ENCODE measurements around the gene PRPH2.
A peak's percentile ranks its signal among the peaks of the same experiment; 100 is the strongest.
"Not testable (repeated sequence)": the region's sequence is repeated elsewhere in the genome, so short reads cannot be mapped to it uniquely, and the experiment has no call there.

Gene PRPH2

DNA sequence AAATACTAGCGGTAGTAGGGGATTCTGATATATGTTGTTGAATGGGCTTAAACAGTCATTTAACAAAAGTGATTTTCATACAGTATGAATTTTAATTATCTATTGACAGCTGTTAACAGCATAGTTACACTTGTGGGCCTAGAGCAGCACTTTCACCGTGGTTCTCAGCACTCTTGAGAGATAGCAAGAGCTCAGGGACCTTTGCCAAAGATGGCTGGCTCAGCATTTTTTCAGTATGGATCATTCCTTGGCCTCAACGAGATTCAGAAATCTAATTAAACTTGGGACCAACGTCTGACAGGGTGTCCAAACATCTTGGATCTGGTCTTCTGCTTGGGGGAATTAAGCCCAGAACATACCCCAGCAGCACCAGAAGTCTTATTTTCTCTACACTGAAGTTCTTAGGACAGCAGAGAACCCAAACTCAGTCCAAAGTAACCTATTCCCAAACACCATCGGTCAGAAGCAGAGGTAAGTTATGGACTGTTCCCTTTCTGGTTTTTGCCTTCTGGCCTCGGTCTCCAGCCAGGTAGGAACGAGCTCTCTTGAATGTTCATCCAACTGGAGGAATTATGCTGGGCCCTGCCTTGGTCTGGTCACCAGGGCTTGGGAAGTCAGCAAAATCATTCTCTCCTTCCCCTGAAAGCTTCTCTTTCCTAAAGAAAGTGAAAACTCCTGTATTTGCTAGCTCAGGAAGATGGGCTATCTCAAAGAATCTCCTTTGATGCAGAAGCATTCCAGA is 25.7 kb downstream of the PRPH2 start:
- DNase-seq: no peak

DNA sequence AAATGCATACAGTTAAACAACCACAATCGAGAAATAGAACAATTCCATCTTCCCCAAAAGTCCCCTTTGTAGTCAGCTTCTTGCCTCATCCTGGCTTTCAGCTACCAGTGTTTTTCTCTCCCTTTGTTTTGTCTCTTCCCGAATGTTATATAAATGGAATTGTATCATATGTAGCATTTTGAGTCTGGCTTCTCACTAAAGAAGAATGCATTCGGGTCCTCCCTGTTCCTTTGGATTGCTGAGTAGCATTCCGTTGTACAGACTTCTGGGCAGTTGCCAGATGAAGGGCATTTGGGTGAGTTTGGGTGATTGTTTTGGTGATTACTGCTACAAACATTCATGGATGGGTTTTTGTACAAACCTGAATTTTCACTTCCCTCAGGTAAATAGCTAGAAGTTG is 27.8 kb downstream of the PRPH2 start:
- no peak for DNase-seq

DNA sequence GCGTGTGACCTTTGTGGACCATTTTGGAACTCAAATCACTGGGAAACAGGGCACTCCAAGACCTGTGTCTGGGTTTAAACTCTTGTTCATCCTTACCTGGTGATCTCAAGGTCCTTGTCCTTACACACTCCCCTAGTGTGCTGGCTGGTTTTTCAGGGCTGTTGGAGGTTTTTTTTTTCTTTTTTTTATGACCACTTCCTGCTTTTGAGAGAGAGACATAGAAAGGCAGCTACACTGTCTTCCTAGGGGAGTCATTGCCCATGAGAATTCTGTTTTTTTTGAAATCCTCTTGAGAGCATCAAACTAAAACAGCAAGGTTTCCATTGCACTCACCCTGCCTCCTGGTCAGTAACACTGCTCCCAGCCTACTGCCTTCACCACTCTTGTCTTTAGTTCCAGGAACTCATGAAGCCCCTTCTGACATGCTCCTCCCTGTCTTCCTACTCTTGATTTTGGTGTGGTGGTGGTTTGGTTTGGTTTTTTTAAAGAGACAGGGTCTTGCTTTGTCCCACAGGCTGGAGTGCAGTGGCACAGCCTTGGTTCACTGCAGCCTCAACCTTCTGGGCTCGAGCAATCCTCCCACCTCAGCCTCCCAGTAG is 28.6 kb downstream of the PRPH2 start:
- DNase-seq: no peak

DNA sequence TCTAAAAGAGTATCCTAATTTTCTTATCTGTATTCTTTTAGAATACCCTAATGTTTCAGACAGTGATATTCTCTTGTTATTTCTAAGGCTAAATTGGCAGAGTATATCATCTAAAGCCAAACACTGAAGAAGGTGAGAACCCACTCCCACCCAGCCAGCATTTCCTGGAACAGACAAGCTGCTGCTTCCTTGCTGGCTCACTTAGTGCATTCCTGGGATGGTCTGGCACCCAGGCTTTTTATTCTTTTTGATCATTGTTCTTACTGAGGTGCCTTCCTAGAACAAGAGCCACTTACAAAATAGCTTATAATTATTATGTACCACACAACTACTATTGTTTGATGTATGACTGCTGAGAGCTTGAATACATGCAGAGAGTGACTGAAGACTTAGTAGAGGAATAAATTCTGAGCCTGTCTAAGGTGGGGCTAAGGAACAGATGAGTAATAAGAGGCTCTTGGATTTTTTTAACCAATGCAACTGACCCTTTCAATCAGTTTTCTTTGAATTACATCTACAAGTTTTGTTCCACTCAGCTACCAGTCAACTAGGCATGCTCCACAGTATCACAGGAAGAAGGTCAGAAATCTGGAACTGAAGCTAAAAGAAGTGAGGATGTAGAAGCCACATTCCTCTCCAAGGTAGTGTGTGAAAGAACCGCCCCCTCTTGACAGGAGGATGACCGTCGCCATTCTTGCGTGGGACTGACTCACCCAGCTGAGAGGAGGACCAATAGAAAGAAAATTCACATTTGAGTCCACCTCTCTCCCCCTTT is 30.1 kb downstream of the PRPH2 start:
- no peak for DNase-seq

DNA sequence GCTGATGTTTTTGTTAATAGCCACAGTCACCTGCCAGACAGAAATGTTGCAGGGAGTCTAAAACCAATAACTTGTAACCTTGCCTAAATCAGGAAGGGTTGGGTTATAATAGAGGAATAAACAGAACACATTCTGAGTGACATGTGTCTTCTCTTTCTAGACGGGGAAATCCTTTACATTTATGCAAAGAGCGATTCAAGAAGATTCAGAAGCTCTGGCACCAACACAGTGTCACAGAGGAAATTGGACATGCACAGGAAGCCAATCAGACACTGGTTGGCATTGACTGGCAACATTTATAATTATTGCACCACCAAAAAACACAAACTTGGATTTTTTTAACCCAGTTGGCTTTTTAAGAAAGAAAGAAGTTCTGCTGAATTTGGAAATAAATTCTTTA is 31.5 kb downstream of the PRPH2 start:
- no peak for DNase-seq

DNA sequence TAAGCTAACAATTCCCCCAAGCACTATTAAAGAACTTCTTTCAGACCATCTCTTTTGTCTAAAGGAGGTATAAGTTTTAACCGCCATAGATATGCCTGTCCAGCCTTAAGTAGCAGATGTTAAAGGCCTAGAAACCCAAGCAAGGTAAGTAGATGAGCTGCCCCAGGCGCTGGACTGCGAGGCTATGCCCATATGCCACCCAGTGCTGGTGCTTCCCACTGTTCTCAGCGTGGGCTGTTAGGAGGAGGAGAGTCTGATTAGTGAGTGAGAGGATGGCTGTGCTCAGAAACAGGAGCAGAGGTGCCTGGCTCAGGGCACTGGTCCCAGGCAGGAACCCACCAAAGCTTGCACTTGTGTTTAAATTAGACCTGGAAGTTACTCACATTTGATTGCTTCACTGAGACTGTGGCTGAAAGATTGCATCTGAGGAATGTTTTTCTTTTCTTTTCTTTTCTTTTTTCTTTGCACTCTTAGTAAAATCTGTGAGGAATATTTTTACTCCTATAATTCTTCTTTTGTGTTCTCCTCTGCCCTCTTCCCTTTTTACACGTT is 32.2 kb downstream of the PRPH2 start:
- DNase-seq: no peak

DNA sequence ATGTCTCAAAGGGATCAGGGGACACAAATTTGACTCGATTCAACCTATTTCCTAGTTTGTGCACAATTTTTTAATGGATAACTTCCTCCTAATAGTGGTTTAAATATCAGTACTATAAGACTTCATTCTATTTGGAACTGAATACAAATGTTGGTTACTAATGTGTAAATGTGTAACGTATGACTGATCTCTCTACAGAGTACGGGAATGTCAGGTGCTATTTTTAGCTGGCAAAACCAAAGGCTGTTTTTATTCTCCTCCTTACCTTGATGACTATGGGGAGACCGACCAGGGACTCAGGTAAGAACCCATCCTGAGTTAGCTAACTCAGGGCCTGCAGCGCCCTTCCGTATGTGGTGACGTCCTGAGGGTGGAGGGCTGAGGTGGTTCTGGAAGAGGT is 33.0 kb downstream of the PRPH2 start:
- DNase-seq: no peak

DNA sequence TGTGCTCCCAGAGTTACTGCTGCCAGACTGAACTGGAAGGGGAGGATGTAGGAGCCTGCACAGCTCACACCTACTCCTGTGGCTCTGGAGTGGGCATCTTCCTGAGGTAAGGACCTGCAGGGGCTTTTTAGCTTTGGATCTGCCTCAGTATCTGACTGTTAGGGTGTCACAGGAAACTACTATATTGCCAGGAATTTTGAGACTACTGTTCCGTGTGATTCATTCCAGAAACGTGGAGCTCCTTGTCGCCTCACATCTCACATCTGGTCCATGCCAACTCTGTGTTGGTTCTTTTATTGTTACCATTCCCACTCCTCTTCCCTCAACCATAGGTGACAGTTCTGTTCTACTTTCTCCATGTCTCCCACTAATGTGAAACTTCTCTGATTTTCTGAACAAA is 34.1 kb downstream of the PRPH2 start:
- no peak for DNase-seq

DNA sequence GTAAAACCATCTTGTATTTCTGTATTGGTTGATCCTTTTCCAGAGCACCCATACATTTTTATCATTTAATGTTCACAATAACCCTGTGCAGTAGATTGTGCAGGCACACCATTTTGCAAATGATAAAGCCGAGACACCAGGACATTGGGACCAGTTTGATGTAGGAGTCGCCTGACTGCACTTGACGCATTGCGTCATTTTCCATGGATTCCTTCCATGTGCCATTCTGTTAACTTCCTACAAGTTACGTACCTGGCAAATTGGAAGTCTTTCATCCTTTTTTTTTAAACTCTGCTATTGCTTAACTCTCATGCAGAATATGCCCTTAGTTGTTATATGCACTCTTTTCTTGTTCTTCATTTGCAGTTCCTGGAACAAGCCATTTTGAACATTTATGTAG is 43.0 kb downstream of the PRPH2 start:
- DNase-seq: no peak

DNA sequence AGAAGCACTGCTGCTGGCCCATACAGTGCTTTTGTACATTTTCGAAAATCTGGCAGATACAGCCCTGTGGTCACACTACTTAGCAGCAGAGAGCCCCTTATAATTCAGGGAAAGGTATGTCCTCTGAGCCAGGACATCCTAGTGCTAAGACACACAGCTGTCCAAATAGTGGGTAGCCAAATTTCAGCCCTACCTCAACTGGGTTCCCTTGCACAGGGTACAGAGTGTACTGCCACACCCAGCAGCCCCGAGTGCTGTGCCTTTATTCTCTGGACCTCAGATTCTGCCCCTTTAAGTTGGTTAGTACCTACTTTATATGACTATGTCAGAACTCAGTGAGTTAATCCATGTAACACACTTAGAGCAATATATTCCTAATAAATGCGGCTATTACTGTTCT is 47.6 kb downstream of the PRPH2 start:
- no peak for DNase-seq

DNA sequence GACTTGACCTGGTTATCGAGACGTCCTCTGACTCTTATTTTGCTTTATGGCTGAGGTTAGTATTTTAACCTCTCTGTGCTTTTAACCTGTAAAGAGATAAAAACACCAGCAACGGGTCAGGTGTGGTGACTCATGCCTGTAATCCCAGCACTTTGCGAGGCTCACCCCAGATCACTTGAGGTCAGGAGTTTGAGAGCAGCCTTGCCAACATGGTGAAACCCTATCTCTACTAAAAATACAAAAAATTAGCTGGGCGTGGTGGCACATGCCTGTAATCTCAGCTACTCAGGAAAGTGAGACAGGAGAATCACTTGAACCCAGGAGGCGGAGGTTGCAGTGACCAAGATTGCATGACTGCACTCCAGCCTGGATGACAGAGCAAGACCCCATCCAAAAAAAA is 48.0 kb downstream of the PRPH2 start:
- not testable (repeated sequence) for DNase-seq

DNA sequence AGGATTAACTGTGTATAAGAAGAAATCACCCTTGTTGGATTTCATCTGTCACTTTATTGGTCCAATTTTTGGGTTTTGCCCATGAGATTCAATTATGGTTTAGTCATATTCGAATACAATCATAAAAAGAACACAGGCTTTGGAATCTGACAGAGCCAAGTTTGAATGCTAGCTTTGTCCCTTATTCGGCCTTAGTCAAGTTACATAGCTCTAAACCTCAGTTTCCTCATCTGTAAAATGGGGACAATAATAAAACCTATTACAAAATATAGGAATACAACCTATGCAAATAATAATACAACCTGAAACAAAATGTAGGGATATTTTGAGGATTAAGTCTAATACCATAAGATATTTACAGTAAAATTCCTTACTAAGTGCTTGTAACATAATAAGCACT is 57.7 kb downstream of the PRPH2 start:
- DNase-seq: no peak

DNA sequence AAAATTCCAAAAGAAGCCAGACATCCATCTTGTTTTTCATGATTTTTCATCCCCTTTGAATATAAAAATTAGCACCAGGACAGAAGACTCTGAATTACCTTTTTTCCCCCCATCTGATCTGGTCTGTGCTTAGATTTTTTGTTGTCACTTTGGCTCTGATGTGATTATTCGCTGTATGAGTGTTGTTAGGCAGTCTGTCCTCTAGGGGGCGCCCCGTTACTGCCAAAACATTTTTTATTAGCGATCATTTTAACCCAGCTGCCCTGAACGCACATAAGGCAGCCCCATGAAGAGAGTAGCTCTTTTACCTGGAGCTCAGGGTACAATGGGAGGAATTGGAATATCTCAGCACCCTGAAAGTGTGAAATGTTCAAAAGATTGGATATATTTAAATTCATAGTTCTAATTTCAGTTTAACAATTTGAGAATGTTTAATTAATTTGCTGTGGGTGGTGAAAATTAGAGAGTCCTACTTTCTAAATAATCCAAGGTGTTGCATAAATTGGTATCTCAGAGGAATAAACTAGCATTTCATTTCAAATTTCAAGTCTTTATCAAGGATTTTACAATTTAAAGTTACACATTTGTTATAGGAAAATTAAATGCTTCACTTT is 60.8 kb downstream of the PRPH2 start:
- DNase-seq: peak; percentile 84

DNA sequence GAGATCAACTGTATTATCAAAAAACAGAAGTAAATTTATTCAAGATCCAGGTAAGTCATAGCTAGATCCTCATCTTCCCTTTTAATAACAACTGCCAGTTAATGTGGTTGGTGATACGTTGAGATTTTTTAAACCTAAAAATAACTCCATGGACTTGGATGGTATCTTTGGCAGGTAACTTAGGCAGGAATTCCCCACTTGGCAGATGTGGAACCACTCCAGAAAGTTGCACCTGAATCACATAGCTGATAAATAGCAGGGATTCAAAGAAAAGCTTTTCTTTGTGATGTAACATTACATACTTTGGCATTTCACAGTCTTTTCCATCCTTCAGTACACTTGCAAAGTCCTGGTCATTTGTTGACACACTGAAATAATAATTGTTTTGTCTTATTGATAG is 62.6 kb downstream of the PRPH2 start:
- no peak for DNase-seq

DNA sequence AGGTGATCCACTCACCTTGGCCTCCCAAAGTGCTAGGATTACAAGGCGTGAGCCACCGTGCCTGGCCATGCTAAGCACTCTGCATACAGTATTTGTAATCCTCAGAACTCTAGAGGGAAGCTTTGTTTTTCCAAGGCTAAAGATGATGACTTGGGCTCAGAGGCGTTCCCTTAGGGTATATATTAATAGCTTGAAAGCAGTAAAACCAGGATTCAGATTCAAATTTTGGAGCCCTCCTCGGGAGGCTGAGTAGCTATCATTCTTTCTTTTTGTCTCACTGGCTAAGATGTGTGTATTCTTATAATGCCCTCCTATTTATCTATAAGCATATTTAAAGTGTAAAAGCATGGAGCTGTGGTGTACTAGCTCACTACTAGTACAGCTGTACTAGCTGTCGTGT is 68.5 kb downstream of the PRPH2 start:
- no peak for DNase-seq

DNA sequence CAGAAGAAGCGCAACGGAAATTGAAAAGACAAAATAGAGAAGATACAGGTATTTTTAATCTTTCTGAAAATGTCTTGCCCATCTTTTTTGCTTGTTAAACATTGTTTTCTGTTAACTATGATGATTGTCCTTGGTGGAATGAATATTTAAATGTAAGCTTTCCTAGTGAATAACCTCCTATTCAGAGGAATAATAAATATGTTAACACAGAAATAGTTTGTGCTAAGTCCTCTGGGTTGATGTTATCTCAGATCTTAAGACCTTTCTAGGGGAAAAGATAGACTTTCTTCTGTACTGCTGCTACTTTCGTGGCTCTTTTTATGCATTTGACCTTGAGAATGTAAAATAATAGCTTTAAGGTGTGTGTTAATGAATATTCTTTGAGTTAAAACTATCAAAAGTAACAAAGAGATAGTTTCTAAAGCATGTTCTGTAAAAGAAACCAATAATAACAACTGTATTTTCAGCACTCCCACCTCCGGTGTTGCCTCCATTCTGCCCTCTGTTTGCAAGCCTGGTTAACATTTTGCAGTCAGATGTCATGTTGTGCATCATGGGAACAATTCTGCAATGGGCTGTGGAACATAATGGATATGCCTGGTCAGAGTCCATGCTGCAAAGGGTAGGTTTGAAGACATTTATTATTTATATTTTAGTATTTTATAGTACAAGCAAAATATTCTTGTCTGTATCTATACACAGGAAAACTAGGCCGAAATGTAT is 70.2 kb downstream of the PRPH2 start:
- no peak for DNase-seq
